K562 (cell line): Measurements from ENCODE around the gene VDAC1. TPM values are rescaled to one million over a fixed set of nuclear protein-coding genes. Genes with fewer than 3 reads are reported as not detected.

Experiments used
- DNMT1 ChIP-seq: fragments of 450-650 bp; IDR thresholded peaks from 2 replicates; pipeline ENCODE4 v1.6.1; 2016; ENCODE audit warnings: antibody characterized with exemption, mild to moderate bottlenecking
- FOXO4 ChIP-seq: fragments of 450-650 bp; formaldehyde crosslinking; IDR thresholded peaks from 2 replicates; pipeline ENCODE4 v1.4.0; 2020; ENCODE audit warnings: mild to moderate bottlenecking, moderate library complexity
- HDGF ChIP-seq: fragments of 450-650 bp; IDR thresholded peaks from 2 replicates; pipeline ENCODE4 v1.6.1; 2016
- HSF4 ChIP-seq: fragments of 250-450 bp; sonication (Bioruptor Pico); IDR thresholded peaks from 2 replicates; pipeline ENCODE4 v2.1.2; 2022; ENCODE audit warnings: mild to moderate bottlenecking, moderate library complexity, borderline replicate concordance
- RBM14 ChIP-seq: fragments of 200-400 bp; formaldehyde crosslinking; IDR thresholded peaks from 2 replicates; pipeline ENCODE4 v1.6.1; 2018; ENCODE audit warnings: low read depth, mild to moderate bottlenecking, low read length, moderate library complexity, borderline replicate concordance; ENCODE audit not compliant: insufficient read depth
- SIRT6 ChIP-seq: IDR thresholded peaks from one replicate; pipeline ENCODE4 v1.6.1; 2012; ENCODE audit warnings: low read depth, mild to moderate bottlenecking, control low read depth, inconsistent platforms, low read length, moderate library complexity
- ZNF121 ChIP-seq: sonication (generic); formaldehyde crosslinking; conservative IDR thresholded peaks from 2 replicates; pipeline ENCODE4 v1.8.0; 2022; ENCODE audit warnings: missing genetic modification reagents
- ZNF609 ChIP-seq: sonication (generic); formaldehyde crosslinking; IDR thresholded peaks from 2 replicates; pipeline ENCODE4 v1.8.1; 2023; ENCODE audit warnings: missing genetic modification reagents, mild to moderate bottlenecking, borderline replicate concordance
- ZNF696 ChIP-seq: fragments of 250-450 bp; sonication (Bioruptor Pico); conservative IDR thresholded peaks from 2 replicates; pipeline ENCODE4 v1.4.0; 2020; ENCODE audit warnings: mild to moderate bottlenecking, moderate library complexity
- polyA plus RNA-seq, 8 experiments: library from polyadenylated mRNA; depleted of rRNA in 4 of 8; stranded (reverse) in 5 of 8; unstranded in 3 of 8; fragments of >200 nt; fragmentation: Nextera tagmentation in 2 of 8; fragmentation: Illumina TruSeq in 1 of 8; extraction: Ambion mirVana in 2 of 8; extraction: Trizol in 1 of 8; gene quantifications; 2 replicates each; pipeline versions ENCODE4 v1.2.1 to v1.2.3, GENCODE V29; 2011 to 2014; ENCODE audit warnings: inconsistent platforms in 1 of 8, missing spikeins in 1 of 8
- total RNA-seq, 7 experiments: library from RNA; depleted of rRNA in 6 of 7; stranded (reverse); fragments of >200 nt in 6 of 7; fragmentation: Illumina TruSeq in 2 of 7; extraction: Trizol in 2 of 7; gene quantifications; 2 replicates each; pipeline versions ENCODE4 v1.2.1 to v1.2.3, GENCODE V29; 2011 to 2021; ENCODE audit warnings: low replicate concordance in 1 of 7
- TF ChIP-seq, protein P1 (sequence below): fragments of 450-650 bp; IDR thresholded peaks from one replicate; pipeline ENCODE4 v1.6.1; 2018; ENCODE audit warnings: mild to moderate bottlenecking, moderate library complexity; ENCODE audit not compliant: partially characterized antibody

The VDAC1 gene
- total and polyA plus RNA-seq, 9 of the 15 experiments (the other 6 are each of a cell fraction or from before 2014, with no cell fraction given): 168 to 366 (median 293) TPM

GRCh38 chr5:133978943-133979342 is 25.8 kb downstream of the VDAC1 start (continued):
- TF ChIP-seq, protein P1, sequence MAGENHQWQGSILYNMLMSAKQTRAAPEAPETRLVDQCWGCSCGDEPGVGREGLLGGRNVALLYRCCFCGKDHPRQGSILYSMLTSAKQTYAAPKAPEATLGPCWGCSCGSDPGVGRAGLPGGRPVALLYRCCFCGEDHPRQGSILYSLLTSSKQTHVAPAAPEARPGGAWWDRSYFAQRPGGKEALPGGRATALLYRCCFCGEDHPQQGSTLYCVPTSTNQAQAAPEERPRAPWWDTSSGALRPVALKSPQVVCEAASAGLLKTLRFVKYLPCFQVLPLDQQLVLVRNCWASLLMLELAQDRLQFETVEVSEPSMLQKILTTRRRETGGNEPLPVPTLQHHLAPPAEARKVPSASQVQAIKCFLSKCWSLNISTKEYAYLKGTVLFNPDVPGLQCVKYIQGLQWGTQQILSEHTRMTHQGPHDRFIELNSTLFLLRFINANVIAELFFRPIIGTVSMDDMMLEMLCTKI: no peak
- TF ChIP-seq SIRT6 (no peak), RBM14 (no peak), ZNF696 (CRISPR knock-in tag) (no peak), HSF4 (CRISPR knock-in tag) (no peak), HDGF (no peak), ZNF121 (CRISPR knock-in tag) (no peak), FOXO4 (no peak), DNMT1 (no peak), ZNF609 (CRISPR knock-in tag) (no peak)
- TF ChIP-seq, all 486 proteins: peak for 0
